ENCODE measurements around the gene VWC2.

VWC2 gene

DNA sequence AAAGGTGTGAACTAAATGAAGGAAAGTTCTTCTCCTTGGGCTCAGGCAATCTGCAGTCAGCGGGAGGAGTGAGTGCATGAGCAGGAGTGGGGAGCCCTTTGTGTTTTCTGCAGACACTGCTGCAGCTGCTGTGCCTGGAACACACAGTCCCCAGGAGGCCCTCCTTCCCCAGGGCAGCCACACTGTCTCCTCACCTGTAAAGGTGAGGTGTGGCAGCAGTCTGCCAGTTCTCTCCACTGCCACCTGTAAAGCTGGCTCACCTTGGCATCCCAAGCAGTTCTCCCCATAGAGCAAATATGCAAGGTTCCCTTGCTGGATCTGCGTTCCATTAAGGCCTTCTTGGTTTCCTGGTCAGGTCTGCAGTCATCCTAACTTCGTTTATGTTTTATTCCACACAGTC is 5.2 kb upstream of the VWC2 start (continued):
- TF ChIP-seq AEBP2 (tag by site-specific recombination; IDR thresholded peaks at IDR 0.05; ENCODE audit: borderline replicate concordance) = no peak
- TF ChIP-seq ZNF121 (tag by site-specific recombination; IDR thresholded peaks at IDR 0.05) = no peak
- no peak for TF ChIP-seq SALL2 (tag by site-specific recombination; IDR thresholded peaks at IDR 0.05; ENCODE audit: borderline replicate concordance)
- no peak for TF ChIP-seq ZNF324 (tag by site-specific recombination; IDR thresholded peaks at IDR 0.05)
- TF ChIP-seq ZNF670 (tag by site-specific recombination; IDR thresholded peaks at IDR 0.05; ENCODE audit: low read depth) = no peak
- TF ChIP-seq, protein P1, sequence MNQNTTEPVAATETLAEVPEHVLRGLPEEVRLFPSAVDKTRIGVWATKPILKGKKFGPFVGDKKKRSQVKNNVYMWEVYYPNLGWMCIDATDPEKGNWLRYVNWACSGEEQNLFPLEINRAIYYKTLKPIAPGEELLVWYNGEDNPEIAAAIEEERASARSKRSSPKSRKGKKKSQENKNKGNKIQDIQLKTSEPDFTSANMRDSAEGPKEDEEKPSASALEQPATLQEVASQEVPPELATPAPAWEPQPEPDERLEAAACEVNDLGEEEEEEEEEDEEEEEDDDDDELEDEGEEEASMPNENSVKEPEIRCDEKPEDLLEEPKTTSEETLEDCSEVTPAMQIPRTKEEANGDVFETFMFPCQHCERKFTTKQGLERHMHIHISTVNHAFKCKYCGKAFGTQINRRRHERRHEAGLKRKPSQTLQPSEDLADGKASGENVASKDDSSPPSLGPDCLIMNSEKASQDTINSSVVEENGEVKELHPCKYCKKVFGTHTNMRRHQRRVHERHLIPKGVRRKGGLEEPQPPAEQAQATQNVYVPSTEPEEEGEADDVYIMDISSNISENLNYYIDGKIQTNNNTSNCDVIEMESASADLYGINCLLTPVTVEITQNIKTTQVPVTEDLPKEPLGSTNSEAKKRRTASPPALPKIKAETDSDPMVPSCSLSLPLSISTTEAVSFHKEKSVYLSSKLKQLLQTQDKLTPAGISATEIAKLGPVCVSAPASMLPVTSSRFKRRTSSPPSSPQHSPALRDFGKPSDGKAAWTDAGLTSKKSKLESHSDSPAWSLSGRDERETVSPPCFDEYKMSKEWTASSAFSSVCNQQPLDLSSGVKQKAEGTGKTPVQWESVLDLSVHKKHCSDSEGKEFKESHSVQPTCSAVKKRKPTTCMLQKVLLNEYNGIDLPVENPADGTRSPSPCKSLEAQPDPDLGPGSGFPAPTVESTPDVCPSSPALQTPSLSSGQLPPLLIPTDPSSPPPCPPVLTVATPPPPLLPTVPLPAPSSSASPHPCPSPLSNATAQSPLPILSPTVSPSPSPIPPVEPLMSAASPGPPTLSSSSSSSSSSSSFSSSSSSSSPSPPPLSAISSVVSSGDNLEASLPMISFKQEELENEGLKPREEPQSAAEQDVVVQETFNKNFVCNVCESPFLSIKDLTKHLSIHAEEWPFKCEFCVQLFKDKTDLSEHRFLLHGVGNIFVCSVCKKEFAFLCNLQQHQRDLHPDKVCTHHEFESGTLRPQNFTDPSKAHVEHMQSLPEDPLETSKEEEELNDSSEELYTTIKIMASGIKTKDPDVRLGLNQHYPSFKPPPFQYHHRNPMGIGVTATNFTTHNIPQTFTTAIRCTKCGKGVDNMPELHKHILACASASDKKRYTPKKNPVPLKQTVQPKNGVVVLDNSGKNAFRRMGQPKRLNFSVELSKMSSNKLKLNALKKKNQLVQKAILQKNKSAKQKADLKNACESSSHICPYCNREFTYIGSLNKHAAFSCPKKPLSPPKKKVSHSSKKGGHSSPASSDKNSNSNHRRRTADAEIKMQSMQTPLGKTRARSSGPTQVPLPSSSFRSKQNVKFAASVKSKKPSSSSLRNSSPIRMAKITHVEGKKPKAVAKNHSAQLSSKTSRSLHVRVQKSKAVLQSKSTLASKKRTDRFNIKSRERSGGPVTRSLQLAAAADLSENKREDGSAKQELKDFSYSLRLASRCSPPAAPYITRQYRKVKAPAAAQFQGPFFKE (tag by site-specific recombination; IDR thresholded peaks at IDR 0.05; ENCODE audit: borderline replicate concordance) = no peak
- TF ChIP-seq ZNF707 (tag by site-specific recombination; IDR thresholded peaks at IDR 0.05) = no peak

- CTCF ChIA-PET = no interaction called here
- Histone ChIP-seq H3K36me3 (ENCODE audit: control insufficient read depth in 2 of 2, insufficient read depth in 1 of 2, low read length in 2 of 2) (no peaks in the 10 kb centered on the region), H3K4me1 (ENCODE audit: control insufficient read depth, insufficient read depth, low read length) (no peaks in the 10 kb centered on the region; the same call in 1 of the 2 replicates), H3K27ac (ENCODE audit: extremely low read depth, low read depth, low read length) (no peak overlapping the region), H3K9me3 (ENCODE audit: control insufficient read depth, insufficient read depth, low read depth, low read length) (no peaks in the 10 kb centered on the region), H3K4me3 (ENCODE audit: low read depth, low read length) (no peak overlapping the region)
- no peak for TF ChIP-seq ZNF501 (tag by site-specific recombination; IDR thresholded peaks at IDR 0.05)
- no peak for TF ChIP-seq BCL11A (tag by site-specific recombination; IDR thresholded peaks at IDR 0.05; ENCODE audit: low read depth)
- TF ChIP-seq ZNF560 (tag by site-specific recombination; IDR thresholded peaks at IDR 0.05; ENCODE audit: borderline replicate concordance) = no peak
- TF ChIP-seq ZNF544 (tag by site-specific recombination; IDR thresholded peaks at IDR 0.05) = no peak
- no peak for TF ChIP-seq ZNF146 (tag by site-specific recombination; IDR thresholded peaks at IDR 0.05)
- no peak for TF ChIP-seq ZNF114 (tag by site-specific recombination; IDR thresholded peaks at IDR 0.05)
- no peak for TF ChIP-seq SETDB1 (IDR thresholded peaks at IDR 0.05; ENCODE audit: insufficient read length, low read length)
- no peak for TF ChIP-seq ZFP3 (tag by site-specific recombination; IDR thresholded peaks at IDR 0.05; ENCODE audit: low read depth)
- TF ChIP-seq, protein P2, sequence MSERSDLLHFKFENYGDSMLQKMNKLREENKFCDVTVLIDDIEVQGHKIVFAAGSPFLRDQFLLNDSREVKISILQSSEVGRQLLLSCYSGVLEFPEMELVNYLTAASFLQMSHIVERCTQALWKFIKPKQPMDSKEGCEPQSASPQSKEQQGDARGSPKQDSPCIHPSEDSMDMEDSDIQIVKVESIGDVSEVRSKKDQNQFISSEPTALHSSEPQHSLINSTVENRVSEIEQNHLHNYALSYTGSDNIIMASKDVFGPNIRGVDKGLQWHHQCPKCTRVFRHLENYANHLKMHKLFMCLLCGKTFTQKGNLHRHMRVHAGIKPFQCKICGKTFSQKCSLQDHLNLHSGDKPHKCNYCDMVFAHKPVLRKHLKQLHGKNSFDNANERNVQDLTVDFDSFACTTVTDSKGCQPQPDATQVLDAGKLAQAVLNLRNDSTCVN (tag by site-specific recombination; optimal IDR thresholded peaks at IDR 0.05) = no peak
- TF ChIP-seq ZNF221 (tag by site-specific recombination; IDR thresholded peaks at IDR 0.05; ENCODE audit: borderline replicate concordance) = no peak
- no peak for TF ChIP-seq AEBP2 (tag by site-specific recombination; IDR thresholded peaks at IDR 0.05; ENCODE audit: borderline replicate concordance)
- no peak for TF ChIP-seq KLF7 (tag by site-specific recombination; IDR thresholded peaks at IDR 0.05; ENCODE audit: borderline replicate concordance)
- no peak for TF ChIP-seq ZNF362 (tag by site-specific recombination; IDR thresholded peaks at IDR 0.05)
- no peak for TF ChIP-seq IKZF3 (tag by site-specific recombination; IDR thresholded peaks at IDR 0.05)
- TF ChIP-seq, protein P3, sequence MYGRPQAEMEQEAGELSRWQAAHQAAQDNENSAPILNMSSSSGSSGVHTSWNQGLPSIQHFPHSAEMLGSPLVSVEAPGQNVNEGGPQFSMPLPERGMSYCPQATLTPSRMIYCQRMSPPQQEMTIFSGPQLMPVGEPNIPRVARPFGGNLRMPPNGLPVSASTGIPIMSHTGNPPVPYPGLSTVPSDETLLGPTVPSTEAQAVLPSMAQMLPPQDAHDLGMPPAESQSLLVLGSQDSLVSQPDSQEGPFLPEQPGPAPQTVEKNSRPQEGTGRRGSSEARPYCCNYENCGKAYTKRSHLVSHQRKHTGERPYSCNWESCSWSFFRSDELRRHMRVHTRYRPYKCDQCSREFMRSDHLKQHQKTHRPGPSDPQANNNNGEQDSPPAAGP (tag by site-specific recombination; IDR thresholded peaks at IDR 0.05) = no peak
- POLR2A ChIA-PET = no interaction called here
Observed at GRCh38 chr7:49768835-49769234, 4.6 kb upstream of the VWC2 start.

Measured in HEK293 (cell line).